Colonic mucosa (tissue), 4 donors: ENCODE results near the gene SEMA5A. TPM values are rescaled to one million over a fixed set of nuclear protein-coding genes. Genes with fewer than 3 reads are reported as not detected.

ENCODE experiments used
- DNase-seq: peaks from one replicate; pipeline ENCODE4 v3.0.0-alpha.2; 2020
- H3K27ac ChIP-seq: fragments of 200-600 bp; one replicate; pipeline ENCODE4 v1.8.0; 2021
- H3K27me3 ChIP-seq: fragments of 200-600 bp; one replicate; pipeline ENCODE4 v1.8.0; 2021
- H3K36me3 ChIP-seq: fragments of 200-600 bp; one replicate; pipeline ENCODE4 v1.8.0; 2021
- H3K4me1 ChIP-seq: fragments of 200-600 bp; one replicate; pipeline ENCODE4 v1.8.0; 2021; ENCODE audit warnings: mild to moderate bottlenecking
- H3K4me3 ChIP-seq: fragments of 200-600 bp; one replicate; pipeline ENCODE4 v1.8.0; 2021
- H3K9ac ChIP-seq, 2 donors: one replicate each; pipeline ENCODE4 v1.7.0; 2013; ENCODE audit warnings: control low read depth in 2 of 2, low read depth in 2 of 2, low read length in 2 of 2
- H3K9me3 ChIP-seq: fragments of 200-600 bp; one replicate; pipeline ENCODE4 v1.8.0; 2021
- intact Hi-C: fragments of 100-400 bp; cut with DNase I; formaldehyde crosslinking; loops from one replicate; pipeline ENCODE4 v1.14.1; 2022
- total RNA-seq, 2 donors: library from RNA; stranded (reverse); fragmentation: NEBNext Ultra II Directional in 1 of 2; extraction: Animal tissue kit (Norgen Biotek cat#: 25700) in 1 of 2; gene quantifications; one replicate each; pipeline ENCODE4 v1.2.1, GENCODE V29; 2021
- TF ChIP-seq, protein P1 (sequence below): fragments of 200-600 bp; IDR thresholded peaks from one replicate; pipeline ENCODE4 v1.8.0; 2022; ENCODE audit warnings: antibody characterized with exemption, mild to moderate bottlenecking
- donor health status: healthy.
- donor health status: DM: no; HTN: no; CAD: no.
- donor health status: DM: no; HTN: no; CAD: no.

The SEMA5A gene
- total RNA-seq, 2 donors from 2014 or later = 23.3 to 32.7 TPM

DNA sequence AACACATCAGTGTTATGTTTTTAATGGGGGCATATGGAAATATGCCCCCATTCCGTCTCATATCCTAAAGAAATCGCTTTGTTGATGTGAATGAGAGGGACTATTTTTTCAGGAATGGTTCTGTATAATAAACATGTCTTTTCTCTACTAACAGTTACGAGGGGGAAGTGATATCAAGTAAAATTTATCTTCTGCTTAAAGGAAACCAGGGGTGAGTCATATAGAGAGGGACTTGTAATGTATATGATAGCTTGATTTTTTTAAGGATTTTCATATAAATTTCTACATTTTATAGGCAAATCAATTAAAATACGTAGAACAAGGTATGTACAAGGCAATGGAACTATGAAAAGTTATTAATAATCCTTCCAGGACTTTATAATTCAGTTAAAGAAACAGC lies 207.1 kb downstream of the SEMA5A start:
- H3K36me3 ChIP-seq = no peaks in the 10 kb centered on the region
- H3K4me1 ChIP-seq = no peaks in the 10 kb centered on the region
- intact Hi-C loops = no loop called here
- TF ChIP-seq, protein P1, sequence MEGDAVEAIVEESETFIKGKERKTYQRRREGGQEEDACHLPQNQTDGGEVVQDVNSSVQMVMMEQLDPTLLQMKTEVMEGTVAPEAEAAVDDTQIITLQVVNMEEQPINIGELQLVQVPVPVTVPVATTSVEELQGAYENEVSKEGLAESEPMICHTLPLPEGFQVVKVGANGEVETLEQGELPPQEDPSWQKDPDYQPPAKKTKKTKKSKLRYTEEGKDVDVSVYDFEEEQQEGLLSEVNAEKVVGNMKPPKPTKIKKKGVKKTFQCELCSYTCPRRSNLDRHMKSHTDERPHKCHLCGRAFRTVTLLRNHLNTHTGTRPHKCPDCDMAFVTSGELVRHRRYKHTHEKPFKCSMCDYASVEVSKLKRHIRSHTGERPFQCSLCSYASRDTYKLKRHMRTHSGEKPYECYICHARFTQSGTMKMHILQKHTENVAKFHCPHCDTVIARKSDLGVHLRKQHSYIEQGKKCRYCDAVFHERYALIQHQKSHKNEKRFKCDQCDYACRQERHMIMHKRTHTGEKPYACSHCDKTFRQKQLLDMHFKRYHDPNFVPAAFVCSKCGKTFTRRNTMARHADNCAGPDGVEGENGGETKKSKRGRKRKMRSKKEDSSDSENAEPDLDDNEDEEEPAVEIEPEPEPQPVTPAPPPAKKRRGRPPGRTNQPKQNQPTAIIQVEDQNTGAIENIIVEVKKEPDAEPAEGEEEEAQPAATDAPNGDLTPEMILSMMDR = no peak
- no peak overlapping the region for H3K4me3 ChIP-seq
- H3K27me3 ChIP-seq = no peaks in the 10 kb centered on the region
- DNase-seq = no peak
- no peak overlapping the region for H3K9ac ChIP-seq
- no peaks in the 10 kb centered on the region for H3K9me3 ChIP-seq
- H3K27ac ChIP-seq = no peak overlapping the region

DNA sequence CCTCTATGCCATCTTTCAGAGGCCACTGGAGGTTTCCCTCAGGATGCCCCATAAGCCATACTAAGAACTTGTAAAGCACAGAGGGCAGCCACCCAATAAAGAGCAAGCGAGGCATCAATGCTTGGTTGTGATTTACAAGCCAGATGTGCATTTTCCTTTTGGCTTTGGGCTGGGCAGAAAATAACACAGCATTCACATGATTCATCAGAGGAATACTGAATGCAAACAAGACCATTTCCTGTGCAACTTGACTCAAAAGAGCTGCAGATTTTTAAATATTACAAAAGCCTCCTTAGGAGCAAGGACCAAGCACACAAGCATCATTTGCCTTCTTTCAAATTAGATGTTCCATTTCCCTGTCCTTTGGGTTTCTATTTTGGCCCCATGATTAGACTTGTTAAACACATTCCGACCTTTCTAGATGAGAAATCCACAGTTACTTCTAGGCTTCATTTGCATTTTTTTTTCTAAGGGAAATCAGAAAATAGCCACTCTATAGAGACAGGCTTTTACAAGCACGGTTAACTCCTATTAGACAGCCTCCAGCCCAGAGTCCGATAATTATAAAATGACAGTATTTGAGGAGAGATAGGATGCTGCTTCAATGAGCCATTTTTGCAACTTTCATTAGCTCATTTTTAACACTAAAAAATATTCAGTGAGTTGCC lies 207.8 kb downstream of the SEMA5A start:
- DNase-seq = no peak
- Histone ChIP-seq H3K27ac (no peak overlapping the region), H3K36me3 (no peaks in the 10 kb centered on the region), H3K9me3 (no peaks in the 10 kb centered on the region), H3K4me1 (no peaks in the 10 kb centered on the region), H3K4me3 (no peak overlapping the region), H3K27me3 (no peaks in the 10 kb centered on the region), H3K9ac (no peak overlapping the region)
- intact Hi-C loops = no loop called here
- TF ChIP-seq, protein P1 = no peak

DNA sequence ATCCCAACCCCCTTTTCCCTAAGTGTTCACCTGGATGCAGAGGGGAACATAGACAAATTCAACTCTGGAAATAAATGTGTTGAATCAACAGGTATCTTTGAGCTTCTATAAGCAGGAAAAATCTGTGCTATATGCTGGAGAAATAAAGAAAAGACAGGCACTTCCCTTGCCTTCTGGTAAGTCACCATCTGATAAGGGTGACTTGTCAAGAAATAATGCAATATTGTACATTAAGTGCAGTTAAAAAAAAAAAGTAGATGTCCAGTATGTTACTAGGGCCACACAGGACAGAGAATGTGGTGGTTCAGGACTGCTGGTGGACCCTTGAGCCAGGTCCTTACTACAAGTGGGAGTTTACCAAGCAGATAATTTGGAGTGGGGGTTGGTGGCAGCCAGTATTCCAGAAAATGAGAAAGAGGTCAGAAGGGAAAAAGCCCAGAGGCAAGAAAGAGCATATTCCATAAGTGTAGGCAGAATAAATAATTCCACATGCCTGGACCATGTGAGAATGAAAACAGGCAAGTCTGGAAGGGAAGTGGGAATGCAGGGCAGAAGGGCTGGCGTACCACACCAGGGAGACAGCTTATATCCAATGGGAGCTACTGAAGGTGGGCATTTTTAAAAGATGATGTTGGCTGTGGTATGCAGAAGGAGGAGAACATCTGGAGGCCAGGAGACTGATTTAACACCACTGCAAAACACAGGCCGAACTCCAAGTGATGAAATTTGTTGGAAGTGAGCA lies 209.9 kb downstream of the SEMA5A start:
- intact Hi-C loops = no loop called here

DNA sequence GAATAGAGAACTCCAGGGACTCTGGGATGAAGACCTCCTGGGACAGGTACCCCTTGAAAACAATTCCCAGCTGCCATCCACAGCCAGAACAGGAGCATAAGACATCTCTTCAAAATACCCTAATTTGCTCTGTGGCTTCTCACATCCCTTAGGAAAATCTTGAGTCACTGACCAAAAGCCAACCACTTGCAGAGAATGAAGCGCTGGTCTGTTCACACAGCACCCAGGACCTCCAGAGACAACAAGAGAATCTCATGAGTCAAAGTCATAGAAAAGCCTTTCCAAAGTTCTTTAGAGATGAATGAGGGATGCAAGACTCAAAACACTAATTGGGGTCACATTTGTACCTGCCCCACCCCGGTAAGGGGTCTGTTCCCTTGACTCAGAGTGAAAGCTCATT lies 210.6 kb downstream of the SEMA5A start:
- Histone ChIP-seq H3K9me3 (no peaks in the 10 kb centered on the region), H3K4me3 (no peak overlapping the region), H3K9ac (no peak overlapping the region), H3K27ac (no peak overlapping the region), H3K4me1 (no peaks in the 10 kb centered on the region), H3K27me3 (no peaks in the 10 kb centered on the region), H3K36me3 (no peaks in the 10 kb centered on the region)
- no peak for DNase-seq
- intact Hi-C loops = no loop called here
- TF ChIP-seq, protein P1 = no peak

More for the DNA sequence above, 209.9 kb downstream of the SEMA5A start:
- TF ChIP-seq, protein P1 = no peak
- no peak for DNase-seq
- no peaks in the 10 kb centered on the region for H3K36me3 ChIP-seq
- no peaks in the 10 kb centered on the region for H3K27me3 ChIP-seq
- H3K9ac ChIP-seq = no peak overlapping the region
- no peak overlapping the region for H3K4me3 ChIP-seq
- no peak overlapping the region for H3K27ac ChIP-seq
- no peaks in the 10 kb centered on the region for H3K4me1 ChIP-seq
- H3K9me3 ChIP-seq = no peaks in the 10 kb centered on the region

DNA sequence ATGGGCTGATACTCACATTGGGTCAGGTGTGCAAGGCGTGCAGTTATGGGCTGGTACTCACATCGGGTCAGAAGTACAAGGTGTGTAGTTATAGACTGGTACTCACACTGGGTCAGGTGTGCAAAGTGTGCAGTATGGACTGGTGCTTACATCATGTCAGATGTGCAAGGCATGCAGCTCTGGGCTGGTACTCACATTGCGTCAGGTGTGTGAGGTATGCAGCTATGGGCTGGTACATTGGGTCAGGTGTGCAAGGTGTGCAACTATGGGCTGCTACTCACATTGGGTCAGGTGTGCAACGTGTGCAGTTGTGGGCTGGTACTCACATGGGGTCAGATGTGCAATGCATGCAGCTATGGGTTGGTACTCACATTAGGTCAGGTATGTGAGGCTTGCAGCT lies 213.8 kb downstream of the SEMA5A start:
- H3K9me3 ChIP-seq = no peaks in the 10 kb centered on the region
- H3K27me3 ChIP-seq = no peaks in the 10 kb centered on the region
- intact Hi-C loops = no loop called here
- TF ChIP-seq, protein P1 = no peak
- no peaks in the 10 kb centered on the region for H3K4me1 ChIP-seq
- DNase-seq = no peak
- no peak overlapping the region for H3K27ac ChIP-seq
- no peaks in the 10 kb centered on the region for H3K36me3 ChIP-seq
- H3K4me3 ChIP-seq = no peak overlapping the region
- no peak overlapping the region for H3K9ac ChIP-seq
